Parathyroid adenoma (tissue), 2 donors: Measurements from ENCODE around the gene MIP.

Experiments
- H2AFZ ChIP-seq: fragments of 300-600 bp; sonication (generic); one replicate; pipeline ENCODE4 v1.7.0; 2017; ENCODE audit warnings: antibody characterized with exemption, mild to moderate bottlenecking
- H3K27ac ChIP-seq: fragments of 300-600 bp; sonication (generic); one replicate; pipeline ENCODE4 v1.7.0; 2017
- H3K27me3 ChIP-seq: fragments of 300-600 bp; sonication (generic); one replicate; pipeline ENCODE4 v1.7.0; 2017; ENCODE audit warnings: low read length; ENCODE audit not compliant: control insufficient read depth, insufficient read depth
- H3K36me3 ChIP-seq: fragments of 300-600 bp; sonication (generic); one replicate; pipeline ENCODE4 v1.7.0; 2017; ENCODE audit warnings: low read length; ENCODE audit not compliant: control insufficient read depth, insufficient read depth
- H3K4me1 ChIP-seq: fragments of 300-600 bp; sonication (generic); one replicate; pipeline ENCODE4 v1.7.0; 2017; ENCODE audit warnings: control low read depth
- H3K4me2 ChIP-seq: fragments of 300-600 bp; sonication (generic); one replicate; pipeline ENCODE4 v1.7.0; 2017; ENCODE audit warnings: low read length
- H3K4me3 ChIP-seq: fragments of 300-600 bp; sonication (generic); one replicate; pipeline ENCODE4 v1.7.0; 2017; ENCODE audit warnings: low read depth, low read length
- H3K79me2 ChIP-seq: fragments of 300-600 bp; sonication (generic); one replicate; pipeline ENCODE4 v1.7.0; 2017; ENCODE audit warnings: control low read depth
- H3K9ac ChIP-seq: fragments of 300-600 bp; sonication (generic); one replicate; pipeline ENCODE4 v1.7.0; 2017; ENCODE audit warnings: mild to moderate bottlenecking
- H3K9me3 ChIP-seq: fragments of 300-600 bp; sonication (generic); one replicate; pipeline ENCODE4 v1.7.0; 2017; ENCODE audit warnings: low read length; ENCODE audit not compliant: control insufficient read depth
- CTCF ChIP-seq: fragments of 300-600 bp; sonication (generic); IDR thresholded peaks from one replicate; pipeline ENCODE4 v1.7.0; 2017; ENCODE audit warnings: antibody characterized with exemption, mild to moderate bottlenecking
- donor health status: primary hyperparathyroidism.

The MIP gene

GRCh38 chr12:56431288-56431687, 23.2 kb downstream of the MIP start:
- H3K27ac ChIP-seq = no peak overlapping the region
- no peaks in the 10 kb centered on the region for H3K4me1 ChIP-seq
- H3K4me2 ChIP-seq = no peak overlapping the region
- H3K79me2 ChIP-seq = no peaks in the 10 kb centered on the region
- H3K27me3 ChIP-seq = no peaks in the 10 kb centered on the region
- H3K36me3 ChIP-seq = no peaks in the 10 kb centered on the region
- TF ChIP-seq CTCF = no peak
- no peak overlapping the region for H3K9ac ChIP-seq
- no peaks in the 10 kb centered on the region for H3K9me3 ChIP-seq
- no peak overlapping the region for H2AFZ ChIP-seq
- no peak overlapping the region for H3K4me3 ChIP-seq

GRCh38 chr12:56425940-56426438, 28.5 kb downstream of the MIP start:
- Histone ChIP-seq H3K4me3 (no peak overlapping the region), H3K4me2 (no peak overlapping the region), H3K9me3 (no peaks in the 10 kb centered on the region), H2AFZ (no peak overlapping the region), H3K27me3 (no peaks in the 10 kb centered on the region), H3K79me2 (no peaks in the 10 kb centered on the region), H3K9ac (no peak overlapping the region), H3K4me1 (no peaks in the 10 kb centered on the region), H3K36me3 (no peaks in the 10 kb centered on the region), H3K27ac (no peak overlapping the region)
- TF ChIP-seq CTCF = no peak

GRCh38 chr12:56425193-56425592, 29.3 kb downstream of the MIP start:
- Histone ChIP-seq H3K4me3 (no peak overlapping the region), H3K4me1 (no peaks in the 10 kb centered on the region), H3K79me2 (no peaks in the 10 kb centered on the region), H3K27me3 (no peaks in the 10 kb centered on the region), H3K9me3 (no peaks in the 10 kb centered on the region), H3K9ac (no peak overlapping the region), H3K36me3 (no peaks in the 10 kb centered on the region), H2AFZ (no peak overlapping the region), H3K27ac (no peak overlapping the region), H3K4me2 (no peak overlapping the region)
- TF ChIP-seq CTCF = no peak

- Histone ChIP-seq H3K9me3 (no peaks in the 10 kb centered on the region), H3K4me1 (no peaks in the 10 kb centered on the region), H3K9ac (no peak overlapping the region), H3K4me3 (no peak overlapping the region), H3K79me2 (no peaks in the 10 kb centered on the region), H3K36me3 (no peaks in the 10 kb centered on the region), H3K27ac (no peak overlapping the region), H3K4me2 (no peak overlapping the region), H3K27me3 (no peaks in the 10 kb centered on the region), H2AFZ (no peak overlapping the region)
- no peak for TF ChIP-seq CTCF
Observed at GRCh38 chr12:56420411-56420810, 34.0 kb downstream of the MIP start.

GRCh38 chr12:56417739-56418138, 36.7 kb downstream of the MIP start:
- H3K27me3 ChIP-seq = no peaks in the 10 kb centered on the region
- H3K9ac ChIP-seq = no peak overlapping the region

More at GRCh38 chr12:56417739-56418138, 36.7 kb downstream of the MIP start:
- Histone ChIP-seq H2AFZ (no peak overlapping the region), H3K4me1 (no peaks in the 10 kb centered on the region), H3K4me3 (no peak overlapping the region), H3K36me3 (no peaks in the 10 kb centered on the region), H3K79me2 (no peaks in the 10 kb centered on the region), H3K27ac (no peak overlapping the region), H3K4me2 (no peak overlapping the region), H3K9me3 (no peaks in the 10 kb centered on the region)
- TF ChIP-seq CTCF = no peak
